GM13977 (cell line): ENCODE data around the gene DUSP23.

Source experiments
- DNase-seq: peaks from one replicate; pipeline ENCODE4 v3.0.0; 2012; ENCODE audit warnings: low spot score
- in situ Hi-C: fragments of 300-500 bp; cut with MboI; formaldehyde crosslinking; loops from one replicate; pipeline ENCODE4 v1.12.0; 2022; ENCODE audit warnings: low sequenced_read_pairs, low pct_unique_long_range_greater_than_20kb, mixed read lengths, inconsistent platforms; ENCODE audit not compliant: unreplicated experiment
- TF ChIP-seq, protein P1 (sequence below): IDR thresholded peaks from 2 replicates; pipeline ENCODE4 v1.5.1; 2012; ENCODE audit warnings: mild to moderate bottlenecking, control low read depth; ENCODE audit not compliant: insufficient read depth; ENCODE audit errors: extremely low read depth, missing control alignments

DUSP23 gene

DNA sequence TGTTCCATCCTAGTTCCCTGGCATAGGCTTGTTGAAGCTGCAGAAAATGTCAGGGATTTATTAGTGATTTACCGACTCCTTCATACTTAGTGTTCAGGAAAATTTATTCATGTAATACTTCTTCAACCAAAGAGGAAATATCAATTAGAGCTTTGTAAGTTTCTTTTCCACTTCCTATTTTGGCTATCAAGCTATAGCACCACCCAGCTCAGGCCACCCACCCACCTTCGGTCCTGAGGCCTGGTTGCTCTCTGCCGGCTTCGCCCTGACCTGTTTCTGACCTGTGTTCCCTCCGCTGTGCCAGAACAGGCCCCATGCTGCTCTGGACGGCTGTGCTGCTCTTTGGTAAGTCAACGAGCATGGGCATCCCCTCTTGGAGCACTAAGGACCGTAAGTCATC lies 21.3 kb downstream of the DUSP23 start, which contains the start of gene FCRL6:
FCRL6 (plus strand) TSS at position 250 of the 400 bp plus-strand sequence; CDS start at position 315, 65 bp downstream.
- TF ChIP-seq, protein P1, sequence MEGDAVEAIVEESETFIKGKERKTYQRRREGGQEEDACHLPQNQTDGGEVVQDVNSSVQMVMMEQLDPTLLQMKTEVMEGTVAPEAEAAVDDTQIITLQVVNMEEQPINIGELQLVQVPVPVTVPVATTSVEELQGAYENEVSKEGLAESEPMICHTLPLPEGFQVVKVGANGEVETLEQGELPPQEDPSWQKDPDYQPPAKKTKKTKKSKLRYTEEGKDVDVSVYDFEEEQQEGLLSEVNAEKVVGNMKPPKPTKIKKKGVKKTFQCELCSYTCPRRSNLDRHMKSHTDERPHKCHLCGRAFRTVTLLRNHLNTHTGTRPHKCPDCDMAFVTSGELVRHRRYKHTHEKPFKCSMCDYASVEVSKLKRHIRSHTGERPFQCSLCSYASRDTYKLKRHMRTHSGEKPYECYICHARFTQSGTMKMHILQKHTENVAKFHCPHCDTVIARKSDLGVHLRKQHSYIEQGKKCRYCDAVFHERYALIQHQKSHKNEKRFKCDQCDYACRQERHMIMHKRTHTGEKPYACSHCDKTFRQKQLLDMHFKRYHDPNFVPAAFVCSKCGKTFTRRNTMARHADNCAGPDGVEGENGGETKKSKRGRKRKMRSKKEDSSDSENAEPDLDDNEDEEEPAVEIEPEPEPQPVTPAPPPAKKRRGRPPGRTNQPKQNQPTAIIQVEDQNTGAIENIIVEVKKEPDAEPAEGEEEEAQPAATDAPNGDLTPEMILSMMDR = no peak
- no peak for DNase-seq
- in situ Hi-C loops = no loop called here

DNA sequence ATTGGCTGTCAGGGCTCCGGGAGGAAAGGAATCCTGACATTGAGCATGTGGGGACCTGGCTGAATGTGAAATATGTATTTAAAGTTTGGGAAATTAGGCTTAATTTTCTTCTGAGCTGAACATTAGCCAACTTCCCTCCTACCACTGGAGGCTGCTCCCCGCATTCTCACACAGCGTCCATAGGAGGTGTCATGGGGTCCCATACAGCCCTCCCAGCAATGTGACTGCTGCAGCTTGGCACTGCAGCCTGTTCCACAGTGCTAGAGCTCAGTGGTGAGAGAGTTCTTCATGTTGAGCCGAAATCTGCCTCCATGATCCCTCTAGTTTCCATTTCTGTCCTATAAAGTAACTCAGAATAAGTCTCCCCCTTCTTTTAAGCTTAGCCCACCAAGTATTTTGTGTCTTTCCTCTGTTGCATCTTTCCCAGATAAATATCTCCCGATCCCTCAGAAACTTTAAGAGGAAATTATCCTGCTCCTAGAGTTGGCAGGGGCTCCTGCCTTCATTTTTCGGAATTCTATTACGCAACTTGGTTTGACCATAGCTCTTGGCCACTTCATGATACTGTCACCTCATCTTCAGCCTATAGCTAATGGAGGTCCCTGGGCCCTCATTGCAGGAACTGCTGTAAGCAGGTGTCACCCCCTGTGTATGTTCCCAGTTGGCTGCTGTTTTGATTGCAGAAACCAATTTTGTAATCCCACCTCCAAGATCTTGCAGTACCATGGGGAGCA lies 23.4 kb downstream of the DUSP23 start:
- in situ Hi-C loops = no loop called here
- DNase-seq = no peak
- TF ChIP-seq, protein P1 = no peak

DNA sequence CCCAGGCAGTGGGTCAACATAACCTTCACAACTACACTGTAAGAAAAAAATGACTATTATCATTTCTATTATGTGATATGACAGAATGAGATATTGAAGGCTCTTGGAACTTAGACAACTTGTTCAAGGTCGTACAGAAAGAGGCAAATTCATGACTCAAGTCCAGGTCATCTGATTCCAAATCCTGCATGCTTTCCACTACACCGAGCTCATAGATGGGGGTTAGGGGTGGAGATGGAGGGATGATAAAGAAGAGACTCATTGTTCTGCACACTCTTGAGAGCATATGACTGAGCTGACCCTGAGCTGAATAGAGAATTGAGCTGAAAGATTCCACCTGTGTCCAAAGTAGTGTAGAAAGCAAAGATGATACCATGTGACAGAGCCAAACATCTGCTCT lies 24.2 kb downstream of the DUSP23 start:
- TF ChIP-seq, protein P1 = no peak
- in situ Hi-C loops = no loop called here
- DNase-seq = no peak

DNA sequence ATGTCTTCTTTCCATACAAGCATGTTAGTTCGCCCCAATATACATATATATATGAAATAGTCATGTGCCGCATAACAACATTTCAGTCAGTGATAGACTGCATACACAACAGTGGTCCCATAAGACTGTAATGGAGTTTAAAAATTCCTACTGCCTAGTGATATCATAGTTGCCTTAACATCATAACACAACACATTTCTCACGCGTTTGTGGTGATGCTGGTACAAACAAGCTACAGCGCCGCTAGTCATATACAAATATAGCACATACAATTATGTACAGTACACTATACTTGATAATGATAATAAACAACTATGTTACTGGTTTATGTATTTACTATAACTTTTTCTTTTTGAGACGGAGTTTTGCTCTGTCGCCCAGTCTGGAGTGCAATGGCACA lies 35.2 kb downstream of the DUSP23 start:
- no peak for DNase-seq
- in situ Hi-C loops = no loop called here
- TF ChIP-seq, protein P1 = no peak

DNA sequence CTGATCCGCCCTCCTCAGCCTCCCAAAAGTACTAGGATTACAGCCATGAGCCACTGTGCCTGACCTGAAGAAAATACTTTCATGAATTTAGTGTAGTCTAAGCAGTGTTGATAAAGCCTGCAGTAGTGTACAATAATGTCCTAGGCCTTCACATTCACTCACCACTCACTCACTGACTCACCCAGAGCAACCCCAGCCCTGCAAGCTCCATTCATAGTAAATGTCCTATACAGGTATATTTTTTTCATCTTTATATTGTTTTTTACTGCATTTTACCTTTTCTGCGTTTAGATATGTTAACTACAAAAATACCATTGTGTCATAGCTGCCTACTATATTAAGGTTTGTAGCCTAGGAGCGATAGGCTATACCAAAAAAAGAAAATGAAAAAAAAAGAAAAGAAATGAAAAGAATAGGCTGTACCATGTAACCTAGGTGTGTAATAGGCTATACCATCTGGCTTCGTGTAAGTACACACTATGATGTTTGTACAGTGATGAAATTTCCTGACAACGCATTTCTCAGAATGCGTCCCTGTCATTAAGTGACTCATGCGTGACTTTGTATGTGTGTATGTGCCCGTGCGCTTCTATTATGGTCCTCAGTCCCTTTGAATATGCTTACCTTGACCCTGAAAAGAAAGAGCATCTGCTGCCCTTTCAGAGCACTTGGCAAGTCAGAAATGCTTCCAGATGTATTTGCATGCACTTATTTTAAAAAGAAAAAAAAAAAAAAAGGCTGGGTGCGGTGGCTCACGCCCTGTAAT lies 36.7 kb downstream of the DUSP23 start:
- DNase-seq = no peak
- TF ChIP-seq, protein P1 = no peak
- in situ Hi-C loops = no loop called here

DNA sequence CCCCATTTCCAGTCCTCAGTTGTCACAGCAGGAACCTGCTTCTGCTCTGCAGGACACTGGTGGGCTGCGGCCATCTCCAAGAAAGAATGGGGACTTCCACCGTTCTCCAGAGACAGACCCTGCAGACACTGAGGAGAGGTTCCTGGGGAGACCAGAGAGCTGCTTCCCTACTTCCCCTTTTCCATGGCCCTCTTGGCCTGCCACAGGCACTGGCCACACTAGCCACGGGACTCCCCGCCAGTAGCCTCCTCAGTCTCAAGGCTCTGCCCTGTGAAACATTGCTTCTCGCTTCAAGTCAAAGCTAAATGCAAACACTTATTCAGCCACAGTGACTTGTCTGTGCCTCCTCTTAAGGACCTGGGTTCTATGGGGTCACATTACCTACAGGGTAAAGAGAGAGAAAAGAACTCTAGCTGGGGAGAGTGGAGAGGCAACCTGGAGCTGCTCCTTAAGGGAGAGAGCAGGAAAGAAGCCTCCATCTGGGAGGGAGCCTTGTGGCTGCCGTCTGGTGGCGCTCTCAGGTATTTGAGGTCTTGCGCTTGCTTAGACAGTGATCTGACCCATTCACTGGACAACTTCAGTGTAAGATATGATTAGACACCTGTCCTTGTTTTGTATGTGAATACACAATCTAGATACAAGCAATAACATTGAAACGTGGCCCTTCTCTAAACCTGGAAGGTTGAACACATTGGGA lies 40.6 kb downstream of the DUSP23 start:
- in situ Hi-C loops = no loop called here
- TF ChIP-seq, protein P1 = peak; percentile 67
- DNase-seq = peak; percentile 42
